Suprapubic skin (tissue), 4 donors: ENCODE data around the gene CADM2.
"Not testable (repeated sequence)": the region's sequence is repeated elsewhere in the genome, so short reads cannot be mapped to it uniquely, and the experiment has no call there.

ENCODE experiments used
- POLR2A ChIP-seq, 2 donors: fragments of 450-650 bp; IDR thresholded peaks; one replicate each; pipeline ENCODE4 v1.6.1; 2017; ENCODE audit warnings: antibody characterized with exemption in 2 of 2, mild to moderate bottlenecking in 2 of 2, moderate library complexity in 2 of 2
- POLR2AphosphoS5 ChIP-seq, 3 donors: sonication (generic); formaldehyde crosslinking; IDR thresholded peaks; one replicate each; pipeline ENCODE4 v1.6.1; 2017; ENCODE audit warnings: antibody characterized with exemption in 3 of 3
- TF ChIP-seq, protein P1 (sequence below), 2 donors: fragments of 200-600 bp in 1 of 2; fragments of 450-650 bp in 1 of 2; sonication (generic) in 1 of 2; IDR thresholded peaks; one replicate each; pipeline ENCODE4 v1.5.1; 2016 to 2019; ENCODE audit warnings: antibody characterized with exemption in 2 of 2, mild to moderate bottlenecking in 1 of 2, moderate library complexity in 1 of 2

DNA sequence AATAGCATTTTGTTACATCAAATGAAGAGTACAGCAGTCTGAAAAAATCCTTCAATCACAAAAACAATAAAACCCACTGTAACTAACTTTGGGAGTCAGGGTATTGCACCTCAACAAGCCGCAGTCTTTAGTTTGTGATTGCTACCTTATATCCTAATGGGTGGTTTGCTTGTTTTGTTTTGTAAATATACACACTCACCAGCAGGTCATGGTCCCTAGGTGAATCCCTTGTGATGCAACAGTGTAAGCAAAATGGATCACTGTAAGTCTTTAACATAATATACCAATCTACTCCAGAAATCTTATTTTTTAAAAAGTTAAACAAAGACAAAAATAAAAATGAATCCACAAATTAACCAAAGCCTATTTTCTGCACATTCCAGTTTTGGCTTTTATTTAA is 749.5 kb downstream of the CADM2 start:
- TF ChIP-seq POLR2A, POLR2AphosphoS5 (IDR thresholded peaks at IDR 0.05): not testable (repeated sequence)
- TF ChIP-seq, protein P1, sequence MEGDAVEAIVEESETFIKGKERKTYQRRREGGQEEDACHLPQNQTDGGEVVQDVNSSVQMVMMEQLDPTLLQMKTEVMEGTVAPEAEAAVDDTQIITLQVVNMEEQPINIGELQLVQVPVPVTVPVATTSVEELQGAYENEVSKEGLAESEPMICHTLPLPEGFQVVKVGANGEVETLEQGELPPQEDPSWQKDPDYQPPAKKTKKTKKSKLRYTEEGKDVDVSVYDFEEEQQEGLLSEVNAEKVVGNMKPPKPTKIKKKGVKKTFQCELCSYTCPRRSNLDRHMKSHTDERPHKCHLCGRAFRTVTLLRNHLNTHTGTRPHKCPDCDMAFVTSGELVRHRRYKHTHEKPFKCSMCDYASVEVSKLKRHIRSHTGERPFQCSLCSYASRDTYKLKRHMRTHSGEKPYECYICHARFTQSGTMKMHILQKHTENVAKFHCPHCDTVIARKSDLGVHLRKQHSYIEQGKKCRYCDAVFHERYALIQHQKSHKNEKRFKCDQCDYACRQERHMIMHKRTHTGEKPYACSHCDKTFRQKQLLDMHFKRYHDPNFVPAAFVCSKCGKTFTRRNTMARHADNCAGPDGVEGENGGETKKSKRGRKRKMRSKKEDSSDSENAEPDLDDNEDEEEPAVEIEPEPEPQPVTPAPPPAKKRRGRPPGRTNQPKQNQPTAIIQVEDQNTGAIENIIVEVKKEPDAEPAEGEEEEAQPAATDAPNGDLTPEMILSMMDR (IDR thresholded peaks at IDR 0.05): not testable (repeated sequence)
